ENCODE data around the gene PGD. TPM values are rescaled to one million over a fixed set of nuclear protein-coding genes. Genes with fewer than 3 reads are reported as not detected.

Gene PGD
- total RNA-seq: 152 TPM

GRCh38 chr1:10398734-10399443 is at the start of gene PGD:
Gene PGD, plus strand, starts transcription at chr1:10399064. Its CDS starts 54 bp downstream, at chr1:10399118.
- Histone ChIP-seq H3K27ac (peak within 1 kb of the TSS; percentile 87 to 90), H3K4me1 (peaks cover 0 to 17% of the 10 kb centered on the region in 2 donors), H3K27me3 (no peaks in the 10 kb centered on the region), H3K4me3 (peak within 1 kb of the TSS; percentile 84 to 97), H3K9me3 (no peaks in the 10 kb centered on the region), H3K36me3 (peaks cover 15 to 19% of the 10 kb centered on the region in 2 donors)
- intact Hi-C loops (cut with DNase I): loop anchor here (1.0 to 2.0 kb wide), 4 partner anchors 11 to 76 kb away; partner anchors contain the start of genes CENPS and PEX14
- peak; percentile 96 to 99 for DNase-seq (ENCODE audit: low spot score in 2 of 2)
- TF ChIP-seq, protein P1, sequence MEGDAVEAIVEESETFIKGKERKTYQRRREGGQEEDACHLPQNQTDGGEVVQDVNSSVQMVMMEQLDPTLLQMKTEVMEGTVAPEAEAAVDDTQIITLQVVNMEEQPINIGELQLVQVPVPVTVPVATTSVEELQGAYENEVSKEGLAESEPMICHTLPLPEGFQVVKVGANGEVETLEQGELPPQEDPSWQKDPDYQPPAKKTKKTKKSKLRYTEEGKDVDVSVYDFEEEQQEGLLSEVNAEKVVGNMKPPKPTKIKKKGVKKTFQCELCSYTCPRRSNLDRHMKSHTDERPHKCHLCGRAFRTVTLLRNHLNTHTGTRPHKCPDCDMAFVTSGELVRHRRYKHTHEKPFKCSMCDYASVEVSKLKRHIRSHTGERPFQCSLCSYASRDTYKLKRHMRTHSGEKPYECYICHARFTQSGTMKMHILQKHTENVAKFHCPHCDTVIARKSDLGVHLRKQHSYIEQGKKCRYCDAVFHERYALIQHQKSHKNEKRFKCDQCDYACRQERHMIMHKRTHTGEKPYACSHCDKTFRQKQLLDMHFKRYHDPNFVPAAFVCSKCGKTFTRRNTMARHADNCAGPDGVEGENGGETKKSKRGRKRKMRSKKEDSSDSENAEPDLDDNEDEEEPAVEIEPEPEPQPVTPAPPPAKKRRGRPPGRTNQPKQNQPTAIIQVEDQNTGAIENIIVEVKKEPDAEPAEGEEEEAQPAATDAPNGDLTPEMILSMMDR (IDR thresholded peaks at IDR 0.05): no peak

GRCh38 chr1:10353282-10353681 is 45.6 kb upstream of the PGD start:
- TF ChIP-seq, protein P1 (IDR thresholded peaks at IDR 0.05): no peak
- DNase-seq (ENCODE audit: low spot score in 2 of 2): no peak
- Histone ChIP-seq H3K4me1 (no peaks in the 10 kb centered on the region), H3K27me3 (no peaks in the 10 kb centered on the region), H3K4me3 (no peak overlapping the region), H3K36me3 (peaks cover 30 to 34% of the 10 kb centered on the region in 2 donors), H3K27ac (no peak overlapping the region), H3K9me3 (no peaks in the 10 kb centered on the region)
- intact Hi-C loops (cut with DNase I): no loop called here

DNA sequence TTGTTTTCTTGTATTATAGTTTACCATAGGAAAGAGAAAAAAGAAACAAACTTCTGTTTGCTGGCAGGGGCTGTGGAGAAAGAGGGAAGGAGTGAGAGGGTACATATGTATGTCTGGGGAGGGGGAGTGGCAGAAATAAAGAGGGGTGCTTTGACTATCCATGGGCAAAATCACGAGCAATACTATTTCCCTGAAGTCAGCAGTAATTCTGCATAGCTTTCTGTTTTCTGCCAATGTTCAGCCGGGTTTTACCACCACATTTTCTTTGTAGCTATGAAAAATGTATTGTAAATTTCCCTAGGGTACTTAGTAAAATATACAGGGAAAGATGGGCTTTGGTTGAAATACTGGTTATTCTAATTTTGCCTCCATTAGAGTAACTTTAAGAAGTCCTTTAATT is 45.2 kb upstream of the PGD start:
- H3K36me3 ChIP-seq: peaks cover 26 to 30% of the 10 kb centered on the region in 2 donors
- H3K27ac ChIP-seq: no peak overlapping the region
- TF ChIP-seq, protein P1 (IDR thresholded peaks at IDR 0.05): no peak
- no peaks in the 10 kb centered on the region for H3K9me3 ChIP-seq
- DNase-seq (ENCODE audit: low spot score in 2 of 2): no peak
- no peak overlapping the region for H3K4me3 ChIP-seq
- intact Hi-C loops (cut with DNase I): no loop called here
- H3K4me1 ChIP-seq: no peaks in the 10 kb centered on the region
- H3K27me3 ChIP-seq: no peaks in the 10 kb centered on the region

GRCh38 chr1:10360045-10360444 is 38.8 kb upstream of the PGD start:
- no peaks in the 10 kb centered on the region for H3K9me3 ChIP-seq
- H3K36me3 ChIP-seq: peaks cover 23 to 49% of the 10 kb centered on the region in 2 donors
- H3K27ac ChIP-seq: no peak overlapping the region
- H3K27me3 ChIP-seq: no peaks in the 10 kb centered on the region
- TF ChIP-seq, protein P1 (IDR thresholded peaks at IDR 0.05): no peak
- intact Hi-C loops (cut with DNase I): no loop called here
- no peak overlapping the region for H3K4me3 ChIP-seq
- no peaks in the 10 kb centered on the region for H3K4me1 ChIP-seq
- no peak for DNase-seq (ENCODE audit: low spot score in 2 of 2)

- Histone ChIP-seq H3K36me3 (peaks cover 36 to 54% of the 10 kb centered on the region in 2 donors), H3K4me1 (no peaks in the 10 kb centered on the region), H3K27ac (no peak overlapping the region), H3K27me3 (no peaks in the 10 kb centered on the region), H3K9me3 (no peaks in the 10 kb centered on the region), H3K4me3 (no peak overlapping the region)
- DNase-seq (ENCODE audit: low spot score in 2 of 2): no peak
- intact Hi-C loops (cut with DNase I): no loop called here
- TF ChIP-seq, protein P1 (IDR thresholded peaks at IDR 0.05): no peak
These were observed 37.3 kb upstream of the PGD start for GRCh38 chr1:10361515-10361914.

Data from ascending aorta (tissue), 2 donors.